NCI-H1105 treated with DMSO at 0.1 percent for 48 hours (cell line): ENCODE measurements around the gene TMTC1.
"Not testable (repeated sequence)": the region's sequence is repeated elsewhere in the genome, so short reads cannot be mapped to it uniquely, and the experiment has no call there.

ENCODE experiments used
- DNase-seq: peaks from one replicate; lab custom pipeline; 2025; lab: John Stamatoyannopoulos, UW

Gene TMTC1

GRCh38 chr12:29783773-29784666 lies at the start of gene TMTC1:
TSS of gene TMTC1 (minus strand) at chr12:29783942. CDS start at chr12:29783751, 191 bp downstream.
- peak; percentile 73 for DNase-seq

GRCh38 chr12:29831173-29831572 lies 47.4 kb upstream of the TMTC1 start:
- DNase-seq: no peak

GRCh38 chr12:29830391-29830790 lies 46.6 kb upstream of the TMTC1 start:
- DNase-seq: no peak

GRCh38 chr12:29818916-29819623 lies 35.3 kb upstream of the TMTC1 start:
- DNase-seq: no peak

GRCh38 chr12:29816874-29817725 lies 33.4 kb upstream of the TMTC1 start:
- no peak for DNase-seq

GRCh38 chr12:29809616-29810361 lies 26.0 kb upstream of the TMTC1 start:
- not testable (repeated sequence) for DNase-seq

GRCh38 chr12:29807129-29807528 lies 23.4 kb upstream of the TMTC1 start:
- no peak for DNase-seq

GRCh38 chr12:29804019-29804418 lies 20.3 kb upstream of the TMTC1 start:
- no peak for DNase-seq

- no peak for DNase-seq
Observed at GRCh38 chr12:29799591-29799990, 15.8 kb upstream of the TMTC1 start.

- DNase-seq: no peak
Observed at GRCh38 chr12:29797565-29798355, 14.0 kb upstream of the TMTC1 start.

GRCh38 chr12:29796823-29797263 lies 13.1 kb upstream of the TMTC1 start:
- DNase-seq: no peak

- DNase-seq: no peak
Observed at GRCh38 chr12:29795715-29796114, 12.0 kb upstream of the TMTC1 start.

GRCh38 chr12:29794862-29795261 lies 11.1 kb upstream of the TMTC1 start:
- DNase-seq: no peak

GRCh38 chr12:29792853-29793252 lies 9.1 kb upstream of the TMTC1 start:
- no peak for DNase-seq

- DNase-seq: no peak
Observed at GRCh38 chr12:29792132-29792531, 8.4 kb upstream of the TMTC1 start.

GRCh38 chr12:29782871-29783772 lies 620 bp downstream of the TMTC1 start:
- peak; percentile 63 for DNase-seq

GRCh38 chr12:29782285-29782870 lies 1.4 kb downstream of the TMTC1 start:
- peak; percentile 79 for DNase-seq

- no peak for DNase-seq
Observed at GRCh38 chr12:29781705-29782266, 2.0 kb downstream of the TMTC1 start.

- DNase-seq: no peak
Observed at GRCh38 chr12:29781188-29781587, 2.6 kb downstream of the TMTC1 start.
